Cardiac fibroblast (primary cell): ENCODE results near the gene MEF2C.
A peak's percentile ranks its signal among the peaks of the same experiment; 100 is the strongest.

ENCODE experiments used
- DNase-seq, 2 donors: peaks; one replicate each; pipeline versions ENCODE4 v3.0.0 to v3.0.0-alpha.2; 2010; ENCODE audit warnings: low read depth in 2 of 2
- H3K4me3 ChIP-seq, 2 donors: replicated peaks in 1 of 2; 1 replicate in 1 of 2; 2 replicates in 1 of 2; pipeline ENCODE4 v1.5.1; 2011; ENCODE audit warnings: low read depth in 2 of 2, low read length in 2 of 2, mild to moderate bottlenecking in 2 of 2, moderate library complexity in 1 of 2
- TF ChIP-seq, protein P1 (sequence below): IDR thresholded peaks from one replicate; pipeline ENCODE4 v1.5.1; 2011; ENCODE audit warnings: low read depth, mild to moderate bottlenecking, low read length, inconsistent platforms

MEF2C gene

DNA sequence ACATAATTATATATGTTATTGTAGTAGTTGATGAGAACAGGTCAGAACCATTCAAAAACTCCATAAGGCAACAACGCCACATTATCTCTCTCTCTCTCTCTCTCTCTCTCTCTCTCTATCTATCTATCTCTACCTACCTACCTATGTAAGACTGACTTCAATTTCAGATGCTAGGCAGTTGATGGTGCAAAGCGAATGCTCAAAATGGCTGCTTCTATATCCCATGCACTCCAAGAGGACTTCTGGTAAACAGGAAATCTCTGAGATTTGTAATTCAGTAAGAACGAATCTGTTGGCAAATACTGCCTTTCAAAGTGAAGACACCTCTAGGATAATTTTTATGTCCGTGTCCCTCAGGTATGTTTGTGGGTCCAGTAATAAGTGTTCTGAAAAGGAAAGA is 43.7 kb downstream of the MEF2C start:
- no peak for DNase-seq
- no peak overlapping the region for H3K4me3 ChIP-seq
- TF ChIP-seq, protein P1, sequence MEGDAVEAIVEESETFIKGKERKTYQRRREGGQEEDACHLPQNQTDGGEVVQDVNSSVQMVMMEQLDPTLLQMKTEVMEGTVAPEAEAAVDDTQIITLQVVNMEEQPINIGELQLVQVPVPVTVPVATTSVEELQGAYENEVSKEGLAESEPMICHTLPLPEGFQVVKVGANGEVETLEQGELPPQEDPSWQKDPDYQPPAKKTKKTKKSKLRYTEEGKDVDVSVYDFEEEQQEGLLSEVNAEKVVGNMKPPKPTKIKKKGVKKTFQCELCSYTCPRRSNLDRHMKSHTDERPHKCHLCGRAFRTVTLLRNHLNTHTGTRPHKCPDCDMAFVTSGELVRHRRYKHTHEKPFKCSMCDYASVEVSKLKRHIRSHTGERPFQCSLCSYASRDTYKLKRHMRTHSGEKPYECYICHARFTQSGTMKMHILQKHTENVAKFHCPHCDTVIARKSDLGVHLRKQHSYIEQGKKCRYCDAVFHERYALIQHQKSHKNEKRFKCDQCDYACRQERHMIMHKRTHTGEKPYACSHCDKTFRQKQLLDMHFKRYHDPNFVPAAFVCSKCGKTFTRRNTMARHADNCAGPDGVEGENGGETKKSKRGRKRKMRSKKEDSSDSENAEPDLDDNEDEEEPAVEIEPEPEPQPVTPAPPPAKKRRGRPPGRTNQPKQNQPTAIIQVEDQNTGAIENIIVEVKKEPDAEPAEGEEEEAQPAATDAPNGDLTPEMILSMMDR: no peak

DNA sequence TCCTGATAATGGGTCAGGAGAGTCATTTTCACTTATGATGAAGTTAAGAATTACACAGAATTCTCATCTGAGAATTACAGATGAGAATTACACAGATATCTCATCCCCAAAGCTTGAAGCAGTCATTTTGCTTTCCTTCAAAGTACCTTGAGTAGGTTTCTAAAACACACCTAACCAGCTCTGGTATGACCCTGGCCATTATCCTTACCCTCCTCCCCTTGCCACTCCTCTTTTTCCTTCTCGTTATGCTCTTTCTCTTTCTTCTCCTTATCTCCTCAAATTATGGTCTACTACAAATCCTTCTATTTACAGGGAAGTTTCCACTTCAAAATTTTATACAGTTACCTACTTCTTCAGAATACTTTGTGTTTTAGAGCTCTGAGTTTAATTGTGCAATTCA is 44.5 kb downstream of the MEF2C start:
- TF ChIP-seq, protein P1: no peak
- H3K4me3 ChIP-seq: no peak overlapping the region
- no peak for DNase-seq

DNA sequence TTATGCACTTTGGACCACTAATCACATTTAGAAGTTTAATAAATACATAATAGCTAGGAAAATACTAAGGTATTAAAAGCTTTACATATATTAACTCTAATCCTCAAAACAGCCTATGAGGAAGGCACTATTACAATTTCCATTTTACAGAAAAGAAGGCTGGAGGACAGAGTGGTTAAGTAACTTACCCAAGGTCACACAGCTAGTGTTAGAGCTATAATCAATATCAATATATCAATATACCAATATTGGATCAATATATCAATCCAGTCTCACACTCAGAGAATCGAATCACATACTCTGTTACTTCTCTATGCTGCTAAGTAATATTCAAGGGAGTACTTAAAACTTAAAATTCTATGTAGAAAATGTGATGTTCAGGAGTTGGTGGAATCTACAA is 45.2 kb downstream of the MEF2C start:
- DNase-seq: no peak
- TF ChIP-seq, protein P1: no peak
- H3K4me3 ChIP-seq: no peak overlapping the region

DNA sequence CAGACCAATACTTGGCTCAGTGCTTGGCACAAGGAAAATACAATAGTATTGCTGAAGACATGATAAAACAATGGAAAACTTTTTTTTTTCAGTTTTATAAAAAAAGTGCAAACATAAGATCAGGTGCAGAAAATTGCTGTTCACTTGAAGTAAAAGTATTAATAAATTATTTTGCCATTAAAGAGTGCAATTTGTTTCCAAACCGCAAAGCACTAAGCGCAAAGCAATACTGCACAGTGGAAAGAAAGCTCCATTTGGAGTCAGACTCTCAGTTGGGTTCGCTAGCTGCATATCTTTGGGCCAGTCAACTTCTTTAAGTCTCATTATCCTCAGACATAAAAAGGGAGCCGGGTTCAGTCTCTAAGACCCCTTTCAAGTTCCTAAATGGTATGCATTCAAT is 45.8 kb downstream of the MEF2C start:
- no peak for DNase-seq
- TF ChIP-seq, protein P1: no peak

DNA sequence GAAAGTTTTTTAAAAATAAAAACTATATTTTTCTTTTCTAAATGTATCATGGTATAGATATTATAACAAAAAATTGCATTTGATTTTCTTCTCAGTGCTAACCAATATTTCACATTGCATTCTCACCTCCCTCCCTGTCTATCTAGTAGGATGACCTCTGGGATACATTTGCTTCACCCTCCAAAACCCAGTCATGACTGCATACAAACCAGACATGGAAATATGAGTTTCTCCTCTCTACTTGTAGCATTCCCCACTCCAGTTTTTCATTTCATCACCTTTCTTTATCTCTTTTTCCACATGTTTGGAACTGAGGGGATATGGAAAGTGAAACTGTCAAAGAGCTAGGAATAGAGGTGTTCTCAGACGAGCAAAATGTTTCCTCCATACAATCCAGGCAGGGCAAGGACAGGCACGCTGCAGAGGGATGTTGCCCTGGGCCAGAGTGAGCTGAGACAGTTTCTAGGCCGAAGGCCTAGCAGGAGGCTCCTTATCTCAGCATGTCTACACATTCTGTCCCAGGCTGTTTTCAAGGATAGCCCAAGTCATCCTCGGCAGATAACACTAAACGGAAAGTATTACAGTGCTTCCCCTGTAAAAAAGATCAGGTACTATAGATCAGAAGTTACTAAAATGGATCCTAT is 46.7 kb downstream of the MEF2C start:
- peak overlapping the region in 1 of 2 donors; percentile 26 for H3K4me3 ChIP-seq
- DNase-seq: peak; percentile 58 to 63
- TF ChIP-seq, protein P1: no peak

More for the DNA sequence above, 45.8 kb downstream of the MEF2C start:
- no peak overlapping the region for H3K4me3 ChIP-seq

DNA sequence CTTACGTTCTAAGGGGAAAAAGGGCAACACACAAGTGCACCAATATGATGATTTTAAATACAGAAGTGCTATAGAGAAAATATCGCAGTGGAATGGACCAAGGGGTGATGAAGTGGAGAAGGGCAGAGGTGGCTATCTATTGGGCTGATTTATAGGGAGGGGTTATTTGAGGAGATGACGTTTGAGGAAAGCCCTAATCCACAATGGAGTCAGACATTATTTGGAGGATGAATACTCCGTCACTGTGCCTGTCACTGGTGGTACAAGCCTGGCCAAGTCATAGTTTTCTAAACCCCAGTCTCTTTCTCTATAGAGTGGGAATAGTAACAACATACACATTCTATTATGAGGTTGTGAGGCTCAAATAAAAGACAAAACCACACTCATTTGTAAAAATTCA is 48.5 kb downstream of the MEF2C start:
- H3K4me3 ChIP-seq: no peak overlapping the region
- DNase-seq: no peak
- TF ChIP-seq, protein P1: no peak

DNA sequence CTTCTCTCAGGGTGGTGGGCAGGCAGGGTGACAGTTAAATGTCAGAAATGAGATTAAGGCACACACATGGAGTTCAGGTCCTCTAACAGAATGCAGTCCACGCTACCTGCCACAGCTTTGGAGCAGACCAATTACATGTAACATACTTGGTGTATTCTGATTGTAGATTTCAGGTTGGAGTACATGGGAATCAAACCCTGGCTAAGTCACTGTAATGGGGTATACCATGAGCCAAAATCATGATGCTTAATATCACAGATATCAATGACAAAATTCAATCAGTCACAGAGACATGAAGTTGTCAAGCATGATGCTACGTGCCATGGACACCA is 48.9 kb downstream of the MEF2C start:
- no peak overlapping the region for H3K4me3 ChIP-seq
- TF ChIP-seq, protein P1: no peak
- DNase-seq: no peak
